Activated CD4-positive, alpha-beta T cell treated with anti-CD3 and anti-CD28 coated beads, Interleukin-2, amount 50 U/mL, for 48 hours (primary cell): Measurements from ENCODE around the gene GGCX.

Experiments used
- DNase-seq, 2 experiments: peaks; one replicate each; pipeline ENCODE4 v3.0.0-alpha.2; 2020

GGCX gene

DNA sequence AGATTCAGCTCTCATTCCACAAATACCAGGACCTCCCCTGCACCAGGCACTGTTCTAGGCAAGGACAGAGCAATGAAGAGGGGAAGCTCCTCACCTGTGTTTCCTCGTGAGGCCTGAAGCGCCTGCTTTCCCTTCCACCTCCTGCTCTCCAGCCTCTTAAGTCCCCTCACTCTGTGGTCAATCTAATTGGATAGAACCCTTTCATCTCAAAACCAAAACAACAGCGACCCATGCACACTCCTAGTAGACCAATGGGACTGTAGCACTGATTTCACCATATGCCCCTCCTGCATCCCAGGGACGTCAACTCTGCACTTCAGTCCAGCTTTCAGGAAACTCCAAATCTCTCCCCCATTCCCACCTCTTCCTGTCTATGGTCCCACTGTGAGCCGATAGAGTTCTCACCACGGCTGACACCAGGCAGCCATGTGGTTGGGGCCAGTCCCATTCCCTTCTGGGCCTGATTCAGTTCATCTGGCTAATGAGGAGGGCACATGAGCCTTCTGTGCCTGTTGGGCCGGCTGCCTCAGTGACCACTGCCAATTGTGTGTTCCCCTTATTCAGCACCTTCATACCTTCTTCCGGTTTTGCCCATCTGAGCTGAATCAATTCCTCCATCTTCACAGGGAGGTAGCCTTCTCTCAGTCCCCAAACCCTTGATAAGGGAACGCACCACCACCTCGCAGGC, 55.6 kb downstream of the GGCX start:
- DNase-seq: no peak

DNA sequence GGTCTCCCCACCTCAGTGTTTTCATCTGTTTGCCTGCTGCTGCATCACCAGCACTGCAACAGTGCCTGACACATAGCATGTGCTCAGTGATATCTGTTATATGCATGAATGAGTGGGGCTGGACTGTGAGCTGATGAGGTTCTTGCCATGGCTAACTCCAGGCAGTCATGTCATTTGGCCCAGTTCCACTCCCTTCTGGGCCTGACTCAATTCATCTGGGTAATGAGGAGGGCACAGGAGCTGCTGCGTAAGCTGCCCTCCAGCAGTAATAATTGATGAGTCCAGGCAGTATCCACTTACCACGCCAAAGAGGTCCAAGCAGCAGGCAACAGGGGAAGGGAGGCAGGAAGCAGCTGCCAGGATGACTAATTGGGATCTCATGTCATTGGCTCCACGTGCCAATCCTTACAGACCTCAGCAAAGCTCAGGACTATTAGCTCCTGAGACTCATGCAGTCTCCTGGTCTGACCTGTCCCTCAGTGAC, 56.5 kb downstream of the GGCX start:
- no peak for DNase-seq

DNA sequence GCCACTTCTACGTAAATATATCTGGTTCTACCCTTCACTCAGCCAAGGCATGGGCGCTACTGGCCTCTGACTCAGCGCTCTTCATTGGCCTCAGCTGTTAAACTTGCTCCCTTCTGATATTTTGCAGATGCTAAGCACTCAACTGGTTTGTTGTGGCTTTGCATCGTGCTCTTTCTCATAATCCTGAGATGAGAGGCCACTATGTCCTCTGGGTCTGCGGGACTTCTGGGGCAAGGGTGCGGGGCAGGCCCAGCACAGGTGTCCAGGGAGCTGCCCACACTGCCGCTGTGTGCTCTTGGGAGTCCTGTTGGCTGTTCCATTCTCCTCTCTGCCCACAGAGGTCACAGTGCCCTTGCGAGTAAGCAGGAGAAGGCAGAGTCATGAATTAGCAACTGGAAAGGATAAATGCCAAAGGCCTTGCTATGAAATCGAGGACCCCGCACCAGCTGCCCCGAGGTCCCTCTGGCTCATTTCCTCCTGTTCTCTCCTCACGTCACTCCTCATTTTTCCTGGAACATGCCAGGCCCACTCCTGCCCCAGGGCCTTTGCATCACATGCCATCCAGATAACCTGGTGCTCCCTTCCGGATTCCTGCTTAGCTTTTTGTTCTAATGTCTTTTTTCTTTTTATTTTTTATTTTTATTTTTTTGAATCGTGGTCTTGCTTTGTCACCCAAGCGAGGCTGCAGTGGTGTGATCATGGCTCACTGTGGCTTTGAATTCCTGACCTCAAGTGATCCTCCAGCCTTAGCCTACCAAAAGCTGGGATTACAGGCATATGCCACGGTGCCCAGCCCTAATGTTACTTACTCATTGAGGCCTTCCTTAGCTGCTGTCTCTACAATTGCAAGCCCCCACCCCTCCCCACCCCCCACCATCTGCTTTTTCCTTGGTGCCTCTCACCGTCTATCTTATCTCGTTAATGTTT, 57.2 kb downstream of the GGCX start:
- DNase-seq: no peak

DNA sequence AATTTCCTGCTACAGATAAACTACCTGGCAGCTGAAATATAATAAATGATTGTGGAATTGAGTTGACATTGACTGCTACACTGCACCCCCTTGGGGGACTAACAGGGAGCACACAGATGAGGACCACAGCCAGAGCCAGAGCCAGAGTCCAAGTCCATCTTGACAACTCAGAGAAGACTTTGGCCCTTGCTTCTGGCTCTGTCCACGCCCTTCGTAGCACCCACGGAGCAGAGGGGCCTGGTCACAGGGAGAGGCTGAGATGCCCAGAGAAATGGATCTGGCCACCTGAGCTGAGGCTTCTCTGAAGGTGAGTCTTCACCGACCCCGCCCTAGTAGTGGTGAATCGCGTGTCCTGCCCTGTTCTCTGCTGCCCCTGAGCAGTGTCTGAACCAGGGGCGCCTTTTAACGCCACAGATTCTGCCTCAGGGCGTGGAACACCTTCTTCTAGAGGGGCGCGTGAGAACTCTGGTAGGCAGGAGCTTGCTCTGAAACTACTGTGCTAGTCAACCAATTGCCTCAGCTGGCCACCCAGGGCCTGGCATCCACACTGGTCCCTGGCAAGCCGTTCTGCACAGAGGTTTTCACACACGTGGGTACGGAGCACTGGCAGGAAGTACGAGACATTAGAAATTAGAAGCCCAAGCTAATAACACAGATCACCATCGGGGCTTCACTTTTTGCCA, 58.0 kb downstream of the GGCX start:
- DNase-seq: no peak

DNA sequence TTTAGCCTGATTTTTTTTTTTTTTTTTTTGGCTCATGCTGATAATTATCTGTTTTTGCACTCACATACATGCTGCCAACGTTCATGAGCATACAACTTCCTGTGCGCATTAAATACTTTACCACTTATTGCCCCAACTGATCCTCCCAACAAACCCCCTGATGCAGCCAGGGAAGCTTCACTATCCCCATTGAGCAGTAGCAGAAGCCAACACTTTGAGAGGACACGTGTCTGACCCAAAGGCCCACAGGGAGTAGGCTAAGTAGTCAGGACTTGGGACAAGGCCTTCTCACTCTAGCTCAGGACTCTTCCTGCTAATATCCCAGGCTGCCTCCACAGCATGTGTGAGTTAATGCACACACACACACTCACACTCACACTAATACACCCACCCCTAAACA, 58.6 kb downstream of the GGCX start:
- DNase-seq: no peak

DNA sequence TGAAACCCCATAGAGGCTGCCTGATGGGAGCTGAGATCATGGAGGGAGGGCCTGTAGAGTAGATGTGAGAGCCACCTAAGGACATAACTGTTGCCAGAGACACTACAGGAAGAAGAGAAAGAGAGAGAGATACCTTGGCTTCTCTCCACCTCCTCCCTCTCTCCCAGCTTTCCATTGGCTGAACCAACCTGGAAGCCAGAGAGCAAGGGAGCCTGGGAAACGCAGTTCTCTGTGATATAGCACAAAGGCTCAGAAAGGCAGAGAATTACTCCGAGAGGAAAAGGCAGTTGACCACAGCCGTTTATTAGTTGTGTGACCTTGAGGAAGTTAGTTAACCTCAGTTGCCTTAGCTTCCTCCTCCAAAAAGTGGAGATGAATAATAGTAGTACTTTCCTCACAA, 60.0 kb downstream of the GGCX start:
- no peak for DNase-seq

DNA sequence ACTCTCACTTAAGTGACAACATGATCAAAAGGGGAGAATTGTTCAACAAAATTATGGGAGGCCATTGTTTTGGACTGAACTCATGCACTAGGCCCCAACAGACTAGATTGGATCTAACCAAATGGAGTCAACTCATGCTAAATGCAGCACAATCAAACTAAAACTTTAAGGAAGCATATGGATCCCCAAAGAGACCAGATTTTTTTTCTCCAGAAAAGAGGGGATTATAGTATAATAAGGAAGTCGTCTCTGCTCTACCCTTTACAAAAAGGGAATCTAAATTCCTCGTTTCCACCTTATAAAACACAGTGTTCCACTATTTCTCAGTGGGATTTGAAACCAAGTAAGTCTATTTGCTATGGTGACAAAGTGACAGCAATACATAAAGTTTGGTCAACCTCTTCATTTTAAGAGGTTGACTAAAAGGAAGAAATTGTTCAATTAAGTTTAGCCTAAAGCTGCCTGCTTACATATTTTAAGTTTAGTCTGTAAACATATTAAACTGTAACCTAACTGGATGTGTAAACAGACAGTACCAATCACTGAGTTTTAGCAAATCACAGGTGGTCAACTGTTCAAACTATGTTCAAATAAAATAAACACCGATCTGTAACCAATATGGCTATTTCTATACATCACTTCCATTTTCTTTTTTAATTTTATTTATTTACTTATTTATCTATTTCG, 63.2 kb downstream of the GGCX start:
- DNase-seq: no peak

DNA sequence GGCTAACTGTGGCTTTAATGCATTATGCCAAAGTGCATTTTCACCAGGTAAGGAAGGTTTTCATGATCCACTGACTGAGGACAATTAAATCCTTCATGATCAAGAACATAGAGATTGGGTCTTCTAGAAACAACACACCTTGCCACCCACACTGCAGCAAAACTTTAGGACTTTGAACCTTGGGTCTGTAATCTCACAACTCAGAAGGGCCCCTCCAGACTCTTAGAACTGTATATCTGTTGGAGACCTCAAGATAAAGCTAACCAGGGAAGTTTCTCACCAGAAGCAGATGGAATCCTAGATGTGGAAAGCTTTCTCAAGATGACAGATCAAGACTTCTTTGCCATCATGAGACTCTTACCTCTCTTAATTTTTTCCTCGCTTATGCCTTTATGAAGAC, 64.9 kb downstream of the GGCX start:
- DNase-seq: no peak
